ENCODE results near the gene HBZ.
"Not testable (repeated sequence)": the region's sequence is repeated elsewhere in the genome, so short reads cannot be mapped to it uniquely, and the experiment has no call there.

HBZ gene

GRCh38 chr16:179211-180092, 27.0 kb downstream of the HBZ start:
- DNase-seq (ENCODE audit: low read depth in 3 of 3) = no peak

GRCh38 chr16:180101-180675, 27.7 kb downstream of the HBZ start, which contains the start of gene HBQ1:
HBQ1 (plus strand) TSS chr16:180459; CDS start chr16:180487, 28 bp downstream.
- DNase-seq (ENCODE audit: low read depth in 3 of 3) = peak in 2 of 3 experiments; percentile 13 to 23

DNA sequence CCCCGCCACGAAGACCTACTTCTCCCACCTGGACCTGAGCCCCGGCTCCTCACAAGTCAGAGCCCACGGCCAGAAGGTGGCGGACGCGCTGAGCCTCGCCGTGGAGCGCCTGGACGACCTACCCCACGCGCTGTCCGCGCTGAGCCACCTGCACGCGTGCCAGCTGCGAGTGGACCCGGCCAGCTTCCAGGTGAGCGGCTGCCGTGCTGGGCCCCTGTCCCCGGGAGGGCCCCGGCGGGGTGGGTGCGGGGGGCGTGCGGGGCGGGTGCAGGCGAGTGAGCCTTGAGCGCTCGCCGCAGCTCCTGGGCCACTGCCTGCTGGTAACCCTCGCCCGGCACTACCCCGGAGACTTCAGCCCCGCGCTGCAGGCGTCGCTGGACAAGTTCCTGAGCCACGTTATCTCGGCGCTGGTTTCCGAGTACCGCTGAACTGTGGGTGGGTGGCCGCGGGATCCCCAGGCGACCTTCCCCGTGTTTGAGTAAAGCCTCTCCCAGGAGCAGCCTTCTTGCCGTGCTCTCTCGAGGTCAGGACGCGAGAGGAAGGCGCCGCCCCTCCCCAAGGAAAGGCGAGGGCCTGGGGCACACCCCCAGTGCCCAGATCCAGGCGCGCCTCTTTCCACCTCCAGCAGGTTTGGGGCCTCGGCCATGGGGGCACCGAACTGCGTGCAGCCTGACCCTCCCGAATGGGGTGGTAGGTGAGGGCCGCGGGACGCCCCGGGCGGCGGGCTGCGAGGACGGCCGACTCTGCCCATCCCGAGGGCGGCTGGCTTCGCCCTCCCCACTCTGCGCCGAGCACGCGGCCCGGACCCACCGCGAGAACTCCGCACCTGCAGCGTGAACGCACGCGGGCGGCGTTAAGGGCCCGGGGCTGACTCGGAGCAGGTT, 28.5 kb downstream of the HBZ start:
- DNase-seq (ENCODE audit: low read depth in 3 of 3) = peak; percentile 35 to 72 (median 70)

DNA sequence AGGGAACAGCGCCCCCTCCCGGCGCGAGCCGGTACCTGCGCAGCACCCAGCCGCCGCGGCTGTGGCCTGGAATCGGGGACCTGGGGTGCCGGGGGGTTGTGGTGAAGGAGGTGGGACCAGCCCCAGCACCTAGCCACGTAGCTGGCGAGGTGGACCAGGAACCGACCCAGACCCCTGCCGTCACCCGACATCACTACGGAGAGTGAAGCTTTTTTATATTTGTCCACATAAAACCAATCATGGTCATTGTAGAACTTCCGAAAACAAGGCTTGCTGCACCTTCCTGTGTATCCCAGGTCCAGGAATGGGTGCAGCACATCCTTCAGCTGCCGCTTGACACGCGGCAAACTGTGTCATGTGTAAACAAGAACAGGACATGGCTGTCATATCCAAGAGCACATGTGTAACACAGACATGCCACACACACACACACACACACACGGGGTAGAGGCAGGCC, 29.1 kb downstream of the HBZ start:
- DNase-seq (ENCODE audit: low read depth in 3 of 3) = peak in 1 of 3 experiments; percentile 73

DNA sequence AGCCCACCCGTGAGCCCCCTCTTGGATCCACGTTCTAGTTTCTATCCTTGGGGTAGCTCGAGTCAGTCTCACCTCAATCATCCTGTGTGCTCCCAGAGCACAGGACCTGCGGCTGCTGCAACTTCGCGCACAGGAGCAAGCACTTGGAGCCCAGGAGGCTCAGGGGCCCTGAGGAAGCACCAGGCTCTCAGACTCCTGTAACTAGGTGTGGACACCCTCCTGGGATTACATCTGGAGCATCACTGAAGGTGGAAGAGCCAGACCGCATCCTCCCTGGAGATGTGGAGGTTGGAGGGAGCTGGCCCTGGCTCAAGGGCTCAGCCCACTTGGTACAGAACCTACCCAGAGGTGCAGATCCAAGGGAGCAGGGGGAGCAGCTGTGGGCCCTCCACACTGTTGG, 30.6 kb downstream of the HBZ start:
- DNase-seq (ENCODE audit: low read depth in 3 of 3) = no peak

GRCh38 chr16:185213-185612, 32.8 kb downstream of the HBZ start:
- DNase-seq (ENCODE audit: low read depth in 3 of 3) = no peak

DNA sequence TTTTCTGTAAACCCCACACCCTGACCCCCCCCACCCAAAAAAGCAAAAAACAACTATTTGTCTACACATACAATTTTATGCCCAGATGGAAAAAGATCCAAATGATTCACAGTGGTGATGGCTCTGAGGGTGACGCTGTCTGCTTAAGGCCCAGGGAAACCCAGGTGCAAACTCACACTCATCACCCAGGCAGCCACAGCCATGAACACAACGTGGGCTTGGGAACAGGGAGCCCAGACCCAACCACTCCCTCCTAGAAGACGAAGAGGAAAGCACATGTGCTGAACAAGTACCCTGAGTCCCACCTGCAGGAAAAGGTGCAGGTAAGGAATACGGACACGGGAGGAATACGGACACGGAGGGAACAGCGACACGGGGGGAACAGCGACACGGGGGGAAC, 33.2 kb downstream of the HBZ start:
- DNase-seq (ENCODE audit: low read depth in 3 of 3) = no peak

DNA sequence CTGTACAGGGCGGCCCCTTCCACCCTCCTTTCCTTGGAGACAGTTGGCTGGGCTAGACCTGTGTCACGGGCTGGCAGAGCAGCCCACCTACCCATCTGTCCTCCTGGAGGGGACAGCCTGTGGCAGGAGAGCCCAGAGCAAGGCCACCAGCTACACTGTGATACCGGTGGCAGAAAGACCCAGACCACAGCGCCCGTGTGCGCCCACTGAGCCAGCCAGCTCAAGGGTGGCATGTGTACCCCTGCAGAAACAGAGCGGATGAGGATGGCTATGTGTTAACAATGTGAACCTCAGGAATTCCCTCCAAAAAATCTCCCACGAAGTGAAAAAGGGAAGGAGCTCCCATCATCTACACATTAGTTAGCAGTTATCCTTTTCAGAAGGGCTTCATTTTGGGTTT, 34.9 kb downstream of the HBZ start:
- no peak for DNase-seq (ENCODE audit: low read depth in 3 of 3)

- DNase-seq (ENCODE audit: low read depth in 3 of 3) = no peak
Measured at GRCh38 chr16:188674-189073, 36.2 kb downstream of the HBZ start.

GRCh38 chr16:189604-190186, 37.3 kb downstream of the HBZ start:
- no peak for DNase-seq (ENCODE audit: low read depth in 3 of 3)

DNA sequence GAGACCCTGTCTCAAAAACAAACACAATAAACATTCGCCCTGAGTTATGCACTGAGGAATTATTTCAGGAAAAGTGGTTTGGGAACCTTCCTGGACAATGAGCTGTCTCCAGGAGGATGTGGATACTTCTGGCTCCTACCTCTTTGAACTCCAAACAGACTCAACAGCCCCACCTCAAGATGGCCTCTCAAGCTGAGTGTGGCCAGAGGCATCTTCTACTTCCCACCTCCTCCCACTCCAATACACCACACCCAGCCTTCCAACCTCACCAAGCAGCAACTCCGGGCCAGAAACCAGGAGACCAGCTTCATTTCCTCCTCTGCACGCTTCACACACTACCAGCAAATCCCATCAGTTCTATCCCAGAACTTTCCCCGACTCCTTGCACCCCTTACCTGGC, 39.4 kb downstream of the HBZ start:
- no peak for DNase-seq (ENCODE audit: low read depth in 3 of 3)

- DNase-seq (ENCODE audit: low read depth in 3 of 3) = no peak
Measured at GRCh38 chr16:192686-193085, 40.2 kb downstream of the HBZ start.

- no peak for DNase-seq (ENCODE audit: low read depth in 3 of 3)
Measured at GRCh38 chr16:193441-193840, 41.0 kb downstream of the HBZ start.

GRCh38 chr16:194516-194915, 42.1 kb downstream of the HBZ start:
- no peak for DNase-seq (ENCODE audit: low read depth in 3 of 3)

DNA sequence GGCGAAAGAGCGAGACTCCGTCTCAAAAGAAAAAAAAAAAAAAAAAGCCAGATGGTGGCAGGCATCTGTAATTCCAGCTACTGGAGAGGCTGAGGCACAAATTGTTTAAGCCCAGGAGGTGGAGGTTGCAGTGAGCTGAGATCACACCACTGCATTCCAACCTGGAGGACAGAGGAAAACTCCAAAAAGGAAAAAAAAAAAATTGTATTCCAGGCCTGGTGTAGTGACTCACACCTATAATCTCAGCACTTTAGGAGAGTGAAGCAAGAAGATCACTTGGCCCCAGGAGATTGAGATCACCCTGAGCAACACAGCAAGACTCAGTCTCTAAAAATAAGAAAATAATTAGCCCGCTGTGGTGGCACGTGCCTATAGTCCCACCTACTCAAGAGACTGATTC, 47.9 kb downstream of the HBZ start:
- DNase-seq (ENCODE audit: low read depth in 3 of 3) = no peak

GRCh38 chr16:203246-203645, 50.8 kb downstream of the HBZ start:
- DNase-seq (ENCODE audit: low read depth in 3 of 3) = no peak

DNA sequence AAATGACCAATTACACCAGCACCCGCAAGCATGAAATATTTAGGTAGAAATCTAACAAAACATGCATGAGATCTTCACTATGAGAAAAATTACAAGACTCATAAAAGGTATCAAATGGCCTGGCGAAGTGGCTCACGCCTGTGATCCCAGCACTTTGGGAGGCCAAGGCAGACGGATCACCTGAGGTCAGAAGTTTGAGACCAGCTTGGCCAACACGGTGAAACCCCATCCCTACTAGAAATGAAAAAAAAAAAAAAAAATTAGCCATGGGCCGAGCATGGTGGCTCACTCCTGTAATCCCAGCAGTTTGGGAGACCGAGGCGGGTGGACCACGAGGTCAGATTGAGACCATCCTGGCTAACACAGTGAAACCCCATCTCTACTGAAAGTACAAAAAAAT, 51.6 kb downstream of the HBZ start:
- not testable (repeated sequence) for DNase-seq (ENCODE audit: low read depth in 3 of 3)
